Smooth muscle cell (in vitro differentiated cells): ENCODE results near the gene INPP1. TPM values are rescaled to one million over a fixed set of nuclear protein-coding genes. Genes with fewer than 3 reads are reported as not detected.

Experiments used
- DNase-seq: peaks from one replicate; lab custom pipeline; 2025; ENCODE audit not compliant: unreplicated experiment; lab: John Stamatoyannopoulos, UW
- H2AFZ ChIP-seq: fragments of 200-600 bp; sonication (generic); 2 replicates; pipeline ENCODE4 v1.6.0; 2016; ENCODE audit warnings: antibody characterized with exemption, low read depth, mild to moderate bottlenecking
- H3F3A ChIP-seq: fragments of 200-600 bp; sonication (generic); 2 replicates; pipeline ENCODE4 v1.6.0; 2017; ENCODE audit warnings: antibody characterized with exemption, low read depth
- H3K27ac ChIP-seq: fragments of 200-600 bp; sonication (generic); 2 replicates; pipeline ENCODE4 v1.5.1; 2016; ENCODE audit warnings: low read depth, mild to moderate bottlenecking
- H3K27me3 ChIP-seq: fragments of 200-600 bp; sonication (generic); 2 replicates; pipeline ENCODE4 v1.6.1; 2016; ENCODE audit warnings: low read depth, mild to moderate bottlenecking
- H3K36me3 ChIP-seq: fragments of 200-600 bp; sonication (generic); 2 replicates; pipeline ENCODE4 v1.5.1; 2016; ENCODE audit warnings: low read depth
- H3K4me1 ChIP-seq: fragments of 200-600 bp; sonication (generic); 2 replicates; pipeline ENCODE4 v1.5.1; 2016; ENCODE audit warnings: low read depth
- H3K4me2 ChIP-seq: fragments of 200-600 bp; sonication (generic); 2 replicates; pipeline ENCODE4 v1.6.0; 2016; ENCODE audit warnings: mild to moderate bottlenecking
- H3K4me3 ChIP-seq: fragments of 200-600 bp; sonication (generic); 2 replicates; pipeline ENCODE4 v1.5.1; 2016; ENCODE audit warnings: mild to moderate bottlenecking
- H3K79me2 ChIP-seq: fragments of 200-600 bp; sonication (generic); 2 replicates; pipeline ENCODE4 v1.6.0; 2016; ENCODE audit warnings: low read depth, mild to moderate bottlenecking
- H3K9ac ChIP-seq: fragments of 200-600 bp; sonication (generic); 2 replicates; pipeline ENCODE4 v1.6.0; 2016; ENCODE audit warnings: low read depth
- H3K9me3 ChIP-seq: fragments of 200-600 bp; sonication (generic); replicated peaks from 2 replicates; pipeline ENCODE4 v1.5.1; 2016; ENCODE audit warnings: low read depth
- H4K20me1 ChIP-seq: fragments of 200-600 bp; sonication (generic); 2 replicates; pipeline ENCODE4 v1.6.0; 2016; ENCODE audit warnings: low read depth
- CTCF ChIP-seq: fragments of 200-600 bp; sonication (generic); IDR thresholded peaks from 2 replicates; pipeline ENCODE4 v1.5.1; 2017; ENCODE audit warnings: borderline replicate concordance, mild to moderate bottlenecking, antibody characterized with exemption; ENCODE audit not compliant: insufficient read depth, poor library complexity, severe bottlenecking
- WGBS: methylation state at CpG from one replicate; pipeline ENCODE4 v1.1.7; 2016; ENCODE audit warnings: low lambda C conversion rate; 5-methylcytosine and 5-hydroxymethylcytosine counted together
- polyA plus RNA-seq: library from polyadenylated mRNA; unstranded; fragments of >200 nt; fragmentation: Nextera tagmentation; extraction: Ambion mirVana; gene quantifications from 2 replicates; pipeline ENCODE4 v1.2.1, GENCODE V29; 2016
- total RNA-seq: library from RNA; depleted of rRNA; stranded (reverse); fragments of >200 nt; gene quantifications from 2 replicates; pipeline ENCODE4 v1.2.3, GENCODE V29; 2014

Gene INPP1
- total and polyA plus RNA-seq, 2 experiments from 2014 or later, result 4.5 to 14.3 TPM

DNA sequence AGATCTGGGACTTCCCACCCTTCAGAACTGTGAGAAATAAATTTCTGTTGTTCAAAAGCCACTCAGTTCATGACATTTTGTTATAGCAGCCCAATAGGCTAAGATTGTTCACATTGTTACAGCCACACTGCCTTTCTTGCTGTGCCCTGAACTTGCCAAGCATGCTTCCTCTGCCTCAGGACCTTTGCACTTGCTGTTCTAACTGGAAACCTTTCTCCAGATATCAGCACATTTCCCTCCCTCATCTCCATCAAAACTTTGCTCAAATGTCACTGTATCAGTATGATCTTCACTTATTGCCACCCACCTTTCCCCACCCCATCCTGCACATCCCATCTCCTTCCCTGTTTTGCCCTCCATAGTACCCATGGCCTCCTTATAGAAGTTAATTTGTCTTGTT lies 32.7 kb downstream of the INPP1 start:
- Histone ChIP-seq H3K79me2 (no peaks in the 10 kb centered on the region), H3K27me3 (no peaks in the 10 kb centered on the region), H3F3A (no peaks in the 10 kb centered on the region), H3K9me3 (no peaks in the 10 kb centered on the region), H3K36me3 (no peaks in the 10 kb centered on the region), H4K20me1 (no peaks in the 10 kb centered on the region), H3K27ac (no peak overlapping the region), H2AFZ (no peak overlapping the region), H3K4me3 (no peak overlapping the region), H3K4me1 (no peaks in the 10 kb centered on the region), H3K4me2 (no peak overlapping the region), H3K9ac (no peak overlapping the region)
- TF ChIP-seq CTCF, result no peak
- no peak for DNase-seq

- Histone ChIP-seq H4K20me1 (no peaks in the 10 kb centered on the region), H3K4me1 (no peaks in the 10 kb centered on the region), H3K79me2 (no peaks in the 10 kb centered on the region), H3F3A (no peaks in the 10 kb centered on the region), H3K36me3 (no peaks in the 10 kb centered on the region), H3K27me3 (no peaks in the 10 kb centered on the region), H2AFZ (no peak overlapping the region), H3K4me3 (no peak overlapping the region), H3K27ac (no peak overlapping the region), H3K9me3 (no peaks in the 10 kb centered on the region), H3K4me2 (no peak overlapping the region), H3K9ac (no peak overlapping the region)
- 83% methylated on average over 3 of the region's 3 CpGs for WGBS
- no peak for DNase-seq
- no peak for TF ChIP-seq CTCF
Measured at GRCh38 chr2:190376591-190377245, 33.3 kb downstream of the INPP1 start.

DNA sequence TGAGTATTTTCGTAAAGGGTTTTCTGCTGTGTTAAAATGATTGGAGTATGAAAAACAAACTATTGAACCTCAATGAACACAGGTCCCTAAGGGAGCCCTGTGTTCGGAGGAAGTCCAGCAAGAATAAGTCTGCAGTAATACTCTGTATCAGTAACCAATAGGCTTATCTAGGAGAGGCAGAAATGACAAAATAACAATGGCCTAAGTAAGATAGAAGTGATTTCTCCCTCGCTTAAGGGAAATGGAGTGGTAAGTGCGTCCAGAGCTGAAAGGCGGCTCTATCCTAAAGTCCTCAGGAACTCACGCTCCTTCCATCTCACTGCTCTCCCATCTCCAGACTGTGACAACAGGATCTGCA lies 35.5 kb downstream of the INPP1 start:
- no peak overlapping the region for H3K4me2 ChIP-seq
- WGBS, result 96% methylated on average over 6 of the region's 6 CpGs
- H3K4me3 ChIP-seq, result no peak overlapping the region

More for the DNA sequence above, 35.5 kb downstream of the INPP1 start:
- no peak for DNase-seq
- H3K36me3 ChIP-seq, result no peaks in the 10 kb centered on the region
- H2AFZ ChIP-seq, result no peak overlapping the region
- no peaks in the 10 kb centered on the region for H3K4me1 ChIP-seq
- no peaks in the 10 kb centered on the region for H4K20me1 ChIP-seq
- no peaks in the 10 kb centered on the region for H3K9me3 ChIP-seq
- no peak for TF ChIP-seq CTCF
- no peaks in the 10 kb centered on the region for H3K27me3 ChIP-seq
- no peaks in the 10 kb centered on the region for H3K79me2 ChIP-seq
- H3K9ac ChIP-seq, result no peak overlapping the region
- H3K27ac ChIP-seq, result no peak overlapping the region
- H3F3A ChIP-seq, result no peaks in the 10 kb centered on the region
